Astrocyte of the spinal cord (primary cell): ENCODE measurements around the gene COL5A1.

Experiments used
- DNase-seq: peaks from one replicate; pipeline ENCODE4 v3.0.0; 2011; ENCODE audit warnings: low read depth, low spot score
- H3K4me3 ChIP-seq: 2 replicates; pipeline ENCODE4 v1.5.1; 2011; ENCODE audit warnings: low read depth, mild to moderate bottlenecking, low read length, moderate library complexity
- CTCF ChIP-seq: IDR thresholded peaks from 2 replicates; pipeline ENCODE4 v1.5.1; 2012; ENCODE audit warnings: low read depth, mild to moderate bottlenecking, low read length, inconsistent platforms
- in situ Hi-C: cut with HindIII; loops from 2 replicates; pipeline ENCODE4 v1.10.0; 2017; ENCODE audit warnings: low sequenced_read_pairs

Gene COL5A1

DNA sequence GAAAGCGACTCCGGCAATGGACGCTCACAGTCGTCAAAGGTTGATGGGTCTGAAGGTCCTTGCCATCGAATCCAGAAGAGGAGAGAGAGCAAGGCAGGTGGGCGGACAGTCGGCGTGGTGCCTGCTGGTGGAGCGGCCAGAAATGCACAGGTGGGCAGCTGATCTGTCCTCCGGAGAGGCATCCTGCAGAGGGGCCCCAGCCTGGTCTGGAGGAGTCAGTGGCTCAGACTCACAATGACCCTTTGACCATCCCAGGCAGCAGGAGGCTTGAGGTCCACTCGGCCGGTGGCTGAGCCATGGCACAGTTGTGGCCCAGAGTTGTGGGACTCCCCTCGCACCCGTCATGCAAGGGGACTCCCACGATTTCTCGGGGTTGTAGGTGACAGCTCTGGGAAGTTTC, 204.6 kb downstream of the COL5A1 start:
- in situ Hi-C loops, result no loop called here
- no peak for TF ChIP-seq CTCF

GRCh38 chr9:134846699-134847098, 205.1 kb downstream of the COL5A1 start:
- TF ChIP-seq CTCF, result no peak
- in situ Hi-C loops, result no loop called here
- no peak overlapping the region for H3K4me3 ChIP-seq
- no peak for DNase-seq

More for the DNA sequence above, 204.6 kb downstream of the COL5A1 start:
- no peak for DNase-seq
- H3K4me3 ChIP-seq, result no peak overlapping the region

DNA sequence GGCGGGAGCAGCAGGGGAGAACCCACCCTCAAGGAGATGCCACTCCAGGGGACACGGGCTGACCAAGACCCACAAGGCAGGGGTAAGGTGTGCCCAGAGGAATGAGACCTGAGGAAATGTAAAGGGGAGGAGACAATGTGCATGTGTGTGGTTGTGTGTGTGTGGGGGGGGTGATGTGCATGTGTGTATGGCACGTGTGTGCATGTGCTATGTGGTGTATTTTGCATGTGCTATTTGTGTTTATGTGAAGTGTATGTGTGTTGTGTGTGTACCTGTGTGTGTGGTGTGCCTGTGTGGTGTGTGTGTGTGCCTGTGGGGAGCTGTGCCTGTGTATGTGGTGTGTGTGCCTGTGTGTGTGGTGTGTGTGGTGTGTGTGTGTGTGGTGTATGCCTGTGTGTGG, 205.5 kb downstream of the COL5A1 start:
- DNase-seq, result no peak
- no peak overlapping the region for H3K4me3 ChIP-seq
- in situ Hi-C loops, result no loop called here
- no peak for TF ChIP-seq CTCF

DNA sequence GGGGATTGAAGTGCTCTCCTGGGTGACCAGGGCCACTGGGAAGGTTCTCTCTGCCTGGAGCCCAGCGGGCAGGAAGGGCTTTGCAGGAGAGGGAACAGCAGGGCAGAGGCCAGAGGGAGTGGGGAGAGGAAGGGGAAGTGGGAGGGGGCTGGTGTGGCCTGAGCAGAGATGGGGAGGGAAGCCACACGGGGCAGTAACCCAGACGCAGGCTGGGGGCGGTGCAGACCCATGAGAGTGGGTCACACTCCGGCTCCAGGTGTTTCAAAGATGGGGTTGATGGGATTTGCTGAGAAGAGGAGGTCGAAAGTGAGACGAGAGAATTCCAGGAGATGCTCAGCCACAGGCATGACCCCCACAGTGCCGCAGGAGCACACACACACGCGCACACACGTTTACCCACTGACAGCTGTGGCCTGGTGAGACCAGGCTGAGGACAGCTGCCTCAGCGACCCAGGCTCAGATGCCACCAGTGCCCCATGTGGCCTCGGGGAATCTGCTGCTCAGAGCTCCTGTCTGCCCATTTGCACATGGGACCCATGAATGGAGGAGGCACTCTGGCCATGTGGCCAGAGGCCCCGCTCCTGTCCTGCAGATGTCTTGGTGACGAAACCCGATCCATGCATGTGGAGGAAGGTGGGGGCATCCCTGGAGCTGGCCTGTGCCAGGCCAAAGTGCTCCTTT, 206.3 kb downstream of the COL5A1 start:
- DNase-seq, result peak; percentile 28
- TF ChIP-seq CTCF, result no peak
- no peak overlapping the region for H3K4me3 ChIP-seq
- in situ Hi-C loops, result no loop called here

DNA sequence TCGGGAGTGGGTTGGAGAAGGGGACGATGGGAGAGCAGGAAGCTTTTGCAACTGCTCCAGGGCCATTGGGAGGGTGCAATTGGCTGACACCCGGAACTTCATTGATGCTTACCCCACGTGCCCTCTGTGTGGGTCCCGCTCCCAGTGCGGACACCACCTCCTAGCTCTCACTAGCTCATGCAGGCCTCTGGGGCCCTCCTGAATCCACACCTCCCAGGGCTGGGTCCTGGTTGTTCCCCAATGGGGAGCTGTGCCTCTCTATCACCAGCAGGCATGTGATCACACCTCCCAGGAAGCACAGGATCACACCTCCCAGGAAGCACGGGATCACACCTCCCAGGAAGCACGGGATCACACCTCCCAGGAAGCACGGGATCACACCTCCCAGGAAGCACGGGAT, 206.9 kb downstream of the COL5A1 start:
- no peak for DNase-seq
- no peak for TF ChIP-seq CTCF
- in situ Hi-C loops, result no loop called here
- no peak overlapping the region for H3K4me3 ChIP-seq

- no peak for DNase-seq
- in situ Hi-C loops, result no loop called here
- TF ChIP-seq CTCF, result no peak
- no peak overlapping the region for H3K4me3 ChIP-seq
Observed at GRCh38 chr9:134850611-134851010, 209.0 kb downstream of the COL5A1 start.
